Liver (tissue), 9 donors: Measurements from ENCODE around the gene C9orf57. TPM values are rescaled to one million over a fixed set of nuclear protein-coding genes. Genes with fewer than 3 reads are reported as not detected.

Source experiments
- DNase-seq: peaks from one replicate; pipeline ENCODE4 v3.0.0-alpha.2; 2017; ENCODE audit warnings: low spot score
- H3K27ac ChIP-seq, 2 donors: one replicate each; pipeline ENCODE4 v1.7.0; 2013; ENCODE audit warnings: inconsistent platforms in 2 of 2, low read length in 2 of 2, control low read depth in 1 of 2, low read depth in 1 of 2, mild to moderate bottlenecking in 1 of 2
- H3K27me3 ChIP-seq, 4 donors: one replicate each; pipeline versions ENCODE4 v1.6.1 to v1.7.0; 2013; ENCODE audit warnings: low read length in 3 of 4, inconsistent platforms in 1 of 4, mild to moderate bottlenecking in 1 of 4, moderate library complexity in 1 of 4; ENCODE audit not compliant: control insufficient read depth in 4 of 4, insufficient read depth in 4 of 4
- H3K36me3 ChIP-seq, 4 donors: one replicate each; pipeline versions ENCODE4 v1.6.1 to v1.7.0; 2013; ENCODE audit warnings: low read length in 3 of 4, mild to moderate bottlenecking in 3 of 4, low read depth in 1 of 4, moderate library complexity in 1 of 4; ENCODE audit not compliant: control insufficient read depth in 4 of 4, insufficient read depth in 3 of 4
- H3K4me1 ChIP-seq, 4 donors: one replicate each; pipeline versions ENCODE4 v1.6.1 to v1.7.0; 2013; ENCODE audit warnings: low read length in 3 of 4, mild to moderate bottlenecking in 3 of 4, moderate library complexity in 1 of 4; ENCODE audit not compliant: control insufficient read depth in 4 of 4, insufficient read depth in 4 of 4
- H3K4me3 ChIP-seq, 3 donors: one replicate each; pipeline versions ENCODE4 v1.6.1 to v1.7.0; 2013; ENCODE audit warnings: low read length in 3 of 3, control low read depth in 1 of 3, low read depth in 1 of 3, mild to moderate bottlenecking in 1 of 3
- H3K9ac ChIP-seq, 2 donors: one replicate each; pipeline ENCODE4 v1.7.0; 2013; ENCODE audit warnings: low read length in 2 of 2, mild to moderate bottlenecking in 2 of 2, moderate library complexity in 2 of 2, control low read depth in 1 of 2, low read depth in 1 of 2
- H3K9me3 ChIP-seq, 4 donors: one replicate each; pipeline versions ENCODE4 v1.6.1 to v1.7.0; 2013; ENCODE audit warnings: low read length in 3 of 4; ENCODE audit not compliant: control insufficient read depth in 4 of 4
- CTCF ChIP-seq: fragments of 150-350 bp; IDR thresholded peaks from 2 replicates; pipeline ENCODE4 v1.5.1; 2017; ENCODE audit warnings: improper control_type of control experiment, low read depth, low read length; ENCODE audit not compliant: missing input control
- FOXA1 ChIP-seq: IDR thresholded peaks from 2 replicates; pipeline ENCODE4 v1.6.1; 2016; ENCODE audit warnings: antibody characterized with exemption
- FOXA2 ChIP-seq: IDR thresholded peaks from 2 replicates; pipeline ENCODE4 v1.6.1; 2016; ENCODE audit warnings: antibody characterized with exemption
- GABPA ChIP-seq, 2 donors: IDR thresholded peaks in 1 of 2; conservative IDR thresholded peaks in 1 of 2; 2 replicates each; pipeline ENCODE4 v1.6.1; 2016; ENCODE audit warnings: antibody characterized with exemption in 2 of 2, mild to moderate bottlenecking in 1 of 2, moderate library complexity in 1 of 2
- HNF4A ChIP-seq, 2 donors: conservative IDR thresholded peaks; 2 replicates each; pipeline ENCODE4 v1.6.1; 2016; ENCODE audit warnings: antibody characterized with exemption in 2 of 2, mild to moderate bottlenecking in 2 of 2
- JUND ChIP-seq, 2 donors: IDR thresholded peaks; 2 replicates each; pipeline ENCODE4 v1.6.1; 2016; ENCODE audit warnings: antibody characterized with exemption in 2 of 2
- RAD21 ChIP-seq, 2 donors: IDR thresholded peaks; 2 replicates each; pipeline ENCODE4 v1.6.1; 2016; ENCODE audit warnings: antibody characterized with exemption in 2 of 2, mild to moderate bottlenecking in 2 of 2
- REST ChIP-seq: IDR thresholded peaks from 2 replicates; pipeline ENCODE4 v1.6.1; 2016; ENCODE audit warnings: antibody characterized with exemption, mild to moderate bottlenecking
- RXRA ChIP-seq, 2 donors: IDR thresholded peaks; 2 replicates each; pipeline ENCODE4 v1.6.1; 2017 to 2018; ENCODE audit warnings: antibody characterized with exemption in 2 of 2, mild to moderate bottlenecking in 1 of 2
- TAF1 ChIP-seq: conservative IDR thresholded peaks from 2 replicates; pipeline ENCODE4 v1.6.1; 2016; ENCODE audit warnings: antibody characterized with exemption, mild to moderate bottlenecking
- YY1 ChIP-seq: IDR thresholded peaks from 2 replicates; pipeline ENCODE4 v1.6.1; 2016; ENCODE audit warnings: antibody characterized with exemption, mild to moderate bottlenecking
- ZBTB33 ChIP-seq: IDR thresholded peaks from 2 replicates; pipeline ENCODE4 v1.6.1; 2016; ENCODE audit warnings: antibody characterized with exemption
- WGBS: extraction: QIAGEN DNeasy Blood & Tissue Kit; methylation state at CpG from one replicate; pipeline ENCODE4 v1.1.7; 2013; 5-methylcytosine and 5-hydroxymethylcytosine counted together
- polyA plus RNA-seq, 2 donors: library from polyadenylated mRNA; stranded (reverse) in 1 of 2; unstranded in 1 of 2; fragments of 200-250 nt in 1 of 2; fragments of >200 nt in 1 of 2; fragmentation: Nextera tagmentation in 1 of 2; extraction: Ambion mirVana in 1 of 2; gene quantifications; one replicate each; pipeline versions ENCODE4 v1.2.1 to v1.2.3, GENCODE V29; 2013 to 2015
- total RNA-seq, 2 donors: library from RNA; depleted of rRNA; stranded (reverse); fragments of >200 nt; gene quantifications; one replicate each; pipeline ENCODE4 v1.2.3, GENCODE V29; 2014
- donor health status: healthy.
- donor health status: healthy.
- donor health status: healthy.
- donor health status: healthy.
- donor health status: healthy.

C9orf57 gene
- total and polyA plus RNA-seq, 4 donors: not detected

- no peak for DNase-seq
- TF ChIP-seq GABPA (IDR thresholded peaks at IDR 0.05 in 1 of 2, conservative IDR thresholded peaks at IDR 0.05 in 1 of 2) (no peak), FOXA2 (no peak), HNF4A (conservative IDR thresholded peaks at IDR 0.05) (no peak), RAD21 (IDR thresholded peaks at IDR 0.05) (no peak)
- Histone ChIP-seq H3K36me3 (no peaks in the 10 kb centered on the region), H3K27ac (peak overlapping the region; percentile 90 to 98), H3K9ac (peak overlapping the region in 1 of 2 donors; percentile 95), H3K9me3 (no peaks in the 10 kb centered on the region), H3K4me3 (peak overlapping the region in 1 of 3 donors; percentile 30), H3K27me3 (no peaks in the 10 kb centered on the region), H3K4me1 (peaks cover 0 to 29% (median 25%) of the 10 kb centered on the region in 4 donors)
- 67% methylated on average over 3 of the region's 3 CpGs for WGBS
Observed at GRCh38 chr9:72041369-72041768, 19.0 kb downstream of the C9orf57 start.

GRCh38 chr9:72039532-72039931, 20.9 kb downstream of the C9orf57 start:
- H3K27ac ChIP-seq: peak overlapping the region in 1 of 2 donors; percentile 36
- no peaks in the 10 kb centered on the region for H3K9me3 ChIP-seq
- H3K4me1 ChIP-seq: peaks cover 0 to 27% (median 23%) of the 10 kb centered on the region in 4 donors
- no peak for TF ChIP-seq FOXA2
- TF ChIP-seq RXRA (IDR thresholded peaks at IDR 0.05): no peak
- no peak for TF ChIP-seq JUND (IDR thresholded peaks at IDR 0.05)
- TF ChIP-seq ZBTB33: no peak
- TF ChIP-seq TAF1: no peak
- no peak for TF ChIP-seq YY1
- H3K36me3 ChIP-seq: no peaks in the 10 kb centered on the region
- no peak for DNase-seq
- 89% methylated on average over 8 of the region's 8 CpGs for WGBS
- H3K4me3 ChIP-seq: no peak overlapping the region
- no peaks in the 10 kb centered on the region for H3K27me3 ChIP-seq
- no peak overlapping the region for H3K9ac ChIP-seq

GRCh38 chr9:72038890-72039410, 21.5 kb downstream of the C9orf57 start:
- peak; percentile 100 for TF ChIP-seq RAD21 (IDR thresholded peaks at IDR 0.05)
- TF ChIP-seq FOXA1: no peak
- TF ChIP-seq CTCF: peak; percentile 99
- TF ChIP-seq HNF4A (conservative IDR thresholded peaks at IDR 0.05): peak in 1 of 2 donors; percentile 24
- TF ChIP-seq YY1: no peak
- TF ChIP-seq ZBTB33: no peak
- no peak for TF ChIP-seq GABPA (IDR thresholded peaks at IDR 0.05 in 1 of 2, conservative IDR thresholded peaks at IDR 0.05 in 1 of 2)
- TF ChIP-seq REST: no peak
- peak; percentile 78 for DNase-seq
- no peak overlapping the region for H3K4me3 ChIP-seq
- no peaks in the 10 kb centered on the region for H3K27me3 ChIP-seq
- no peaks in the 10 kb centered on the region for H3K9me3 ChIP-seq
- peak overlapping the region in 1 of 2 donors; percentile 4 for H3K27ac ChIP-seq
- H3K4me1 ChIP-seq: peaks cover 0 to 21% (median 19%) of the 10 kb centered on the region in 4 donors
- H3K9ac ChIP-seq: no peak overlapping the region
- H3K36me3 ChIP-seq: no peaks in the 10 kb centered on the region
- 15% methylated on average over 13 of the region's 13 CpGs for WGBS
